GM23338 (cell line): ENCODE data around the gene FGGY. TPM values are rescaled to one million over a fixed set of nuclear protein-coding genes. Genes with fewer than 3 reads are reported as not detected.

ENCODE experiments used
- ATAC-seq: fragments of 200-7000 bp; cut with Tn5 transposase; 3 replicates; pipeline ENCODE4 v1.9.1; 2020
- DNase-seq: peaks from one replicate; pipeline ENCODE4 v3.0.0-alpha.2; 2015; ENCODE audit warnings: low spot score
- H2AFZ ChIP-seq: fragments of 200-600 bp; sonication (generic); 2 replicates; pipeline ENCODE4 v1.8.0; 2016; ENCODE audit warnings: antibody characterized with exemption, mild to moderate bottlenecking, moderate library complexity
- H3F3A ChIP-seq: fragments of 200-600 bp; sonication (generic); replicated peaks from 2 replicates; pipeline ENCODE4 v1.8.0; 2017; ENCODE audit warnings: antibody characterized with exemption, mixed run types, low read depth
- H3K27ac ChIP-seq: fragments of 200-600 bp; sonication (generic); 2 replicates; pipeline ENCODE4 v1.6.1; 2016; ENCODE audit warnings: low read depth
- H3K27me3 ChIP-seq: fragments of 200-600 bp; sonication (generic); 2 replicates; pipeline ENCODE4 v1.8.0; 2016; ENCODE audit warnings: mild to moderate bottlenecking, mixed run types, moderate library complexity; ENCODE audit not compliant: insufficient read depth
- H3K36me3 ChIP-seq: fragments of 200-600 bp; sonication (generic); 2 replicates; pipeline ENCODE4 v1.8.0; 2016; ENCODE audit warnings: mild to moderate bottlenecking; ENCODE audit not compliant: insufficient read depth
- H3K4me1 ChIP-seq: fragments of 200-600 bp; sonication (generic); 2 replicates; pipeline ENCODE4 v1.8.0; 2016; ENCODE audit warnings: mild to moderate bottlenecking, moderate library complexity; ENCODE audit not compliant: insufficient read depth
- H3K4me2 ChIP-seq: fragments of 200-600 bp; sonication (generic); 2 replicates; pipeline ENCODE4 v1.7.1; 2017; ENCODE audit warnings: mixed run types
- H3K4me3 ChIP-seq: fragments of 200-600 bp; sonication (generic); 2 replicates; pipeline ENCODE4 v1.6.1; 2016; ENCODE audit warnings: mixed run types
- H3K79me2 ChIP-seq: fragments of 200-600 bp; sonication (generic); replicated peaks from 2 replicates; pipeline ENCODE4 v1.8.0; 2017; ENCODE audit warnings: mild to moderate bottlenecking; ENCODE audit not compliant: insufficient read depth
- H3K9me2 ChIP-seq: fragments of 200-600 bp; sonication (generic); 2 replicates; pipeline ENCODE4 v1.8.0; 2017; ENCODE audit not compliant: insufficient read depth
- H4K20me1 ChIP-seq: fragments of 200-600 bp; sonication (generic); replicated peaks from 2 replicates; pipeline ENCODE4 v1.8.0; 2017; ENCODE audit warnings: mild to moderate bottlenecking; ENCODE audit not compliant: insufficient read depth
- H3K27ac Mint-ChIP-seq: 2 replicates; pipeline ENCODE4 v1.8.0; 2020; ENCODE audit warnings: inconsistent platforms, mild to moderate bottlenecking, moderate library complexity, mixed read lengths
- H3K27me3 Mint-ChIP-seq: 3 replicates; pipeline ENCODE4 v1.8.0; 2022; ENCODE audit warnings: low read depth, mild to moderate bottlenecking, moderate library complexity, mixed read lengths, inconsistent platforms; ENCODE audit not compliant: insufficient read depth, poor library complexity
- H3K36me3 Mint-ChIP-seq: 3 replicates; pipeline ENCODE4 v1.8.0; 2021; ENCODE audit warnings: low read depth, mild to moderate bottlenecking, inconsistent platforms, moderate library complexity, mixed read lengths
- H3K4me1 Mint-ChIP-seq: 3 replicates; pipeline ENCODE4 v1.8.0; 2020; ENCODE audit warnings: mild to moderate bottlenecking, inconsistent platforms, mixed read lengths
- H3K4me3 Mint-ChIP-seq: 3 replicates; pipeline ENCODE4 v1.8.0; 2021; ENCODE audit warnings: moderate library complexity, mild to moderate bottlenecking, inconsistent platforms, mixed read lengths
- H3K9me3 Mint-ChIP-seq: 3 replicates; pipeline ENCODE4 v1.8.0; 2020; ENCODE audit warnings: moderate library complexity, mild to moderate bottlenecking, inconsistent platforms, mixed read lengths
- CREB1 ChIP-seq: fragments of 250-450 bp; sonication (Bioruptor Pico); IDR thresholded peaks from 2 replicates; pipeline ENCODE4 v1.5.0; 2020; ENCODE audit warnings: low read depth, mild to moderate bottlenecking, moderate library complexity
- EZH2 ChIP-seq: fragments of 200-600 bp; sonication (generic); IDR thresholded peaks from one replicate; pipeline ENCODE4 v1.8.0; 2017; ENCODE audit warnings: antibody characterized with exemption, mild to moderate bottlenecking, low read depth; ENCODE audit not compliant: unreplicated experiment
- EZH2phosphoT487 ChIP-seq: fragments of 200-600 bp; sonication (generic); IDR thresholded peaks from one replicate; pipeline ENCODE4 v1.8.1; 2018; ENCODE audit warnings: antibody characterized with exemption; ENCODE audit not compliant: unreplicated experiment
- JUNB ChIP-seq: IDR thresholded peaks from one replicate; pipeline ENCODE4 v1.6.1; 2016; ENCODE audit warnings: antibody characterized with exemption; ENCODE audit not compliant: unreplicated experiment
- NANOG ChIP-seq: IDR thresholded peaks from 2 replicates; pipeline ENCODE4 v1.6.1; 2016; ENCODE audit warnings: antibody characterized with exemption, borderline replicate concordance
- POLR2AphosphoS5 ChIP-seq: IDR thresholded peaks from 2 replicates; pipeline ENCODE4 v1.6.1; 2016; ENCODE audit warnings: antibody characterized with exemption, low read depth
- STAT1 ChIP-seq: IDR thresholded peaks from one replicate; pipeline ENCODE4 v1.6.1; 2016; ENCODE audit warnings: antibody characterized with exemption; ENCODE audit not compliant: unreplicated experiment
- ZNF114 ChIP-seq: fragments of 250-450 bp; sonication (Bioruptor Pico); IDR thresholded peaks from 2 replicates; pipeline ENCODE4 v1.5.0; 2020; ENCODE audit warnings: mild to moderate bottlenecking, moderate library complexity
- ZNF331 ChIP-seq: fragments of 250-450 bp; sonication (Bioruptor Pico); IDR thresholded peaks from 2 replicates; pipeline ENCODE4 v1.5.0; 2020; ENCODE audit warnings: low read depth, mild to moderate bottlenecking, moderate library complexity
- polyA plus RNA-seq: library from polyadenylated mRNA; unstranded; fragments of >200 nt; fragmentation: Nextera tagmentation; extraction: Ambion mirVana; gene quantifications from 2 replicates; pipeline ENCODE4 v1.2.1, GENCODE V29; 2016
- total RNA-seq: library from RNA; depleted of rRNA; stranded (reverse); fragments of >200 nt; shearing (Covaris generic); gene quantifications from 2 replicates; pipeline ENCODE4 v1.2.3, GENCODE V29; 2014
- TF ChIP-seq, protein P1 (sequence below): IDR thresholded peaks from one replicate; pipeline ENCODE4 v1.6.1; 2018; ENCODE audit warnings: antibody characterized with exemption; ENCODE audit not compliant: unreplicated experiment
- TF ChIP-seq, protein P2 (sequence below): IDR thresholded peaks from 2 replicates; pipeline ENCODE4 v1.6.1; 2016; ENCODE audit warnings: antibody characterized with exemption
- TF ChIP-seq, protein P3 (sequence below): fragments of 250-450 bp; sonication (Bioruptor Pico); IDR thresholded peaks from 2 replicates; pipeline ENCODE4 v1.5.0; 2020; ENCODE audit warnings: mild to moderate bottlenecking, moderate library complexity
- TF ChIP-seq, protein P4 (sequence below), 2 experiments: fragments of 200-600 bp in 1 of 2; sonication (generic) in 1 of 2; conservative IDR thresholded peaks; 2 replicates each; pipeline versions ENCODE4 v1.5.1 to v1.6.1; 2016 to 2017; ENCODE audit warnings: antibody characterized with exemption in 2 of 2, low read depth in 2 of 2, mild to moderate bottlenecking in 2 of 2, moderate library complexity in 1 of 2

FGGY gene
- total and polyA plus RNA-seq, 2 experiments from 2014 or later: 10.9 to 21.4 TPM

DNA sequence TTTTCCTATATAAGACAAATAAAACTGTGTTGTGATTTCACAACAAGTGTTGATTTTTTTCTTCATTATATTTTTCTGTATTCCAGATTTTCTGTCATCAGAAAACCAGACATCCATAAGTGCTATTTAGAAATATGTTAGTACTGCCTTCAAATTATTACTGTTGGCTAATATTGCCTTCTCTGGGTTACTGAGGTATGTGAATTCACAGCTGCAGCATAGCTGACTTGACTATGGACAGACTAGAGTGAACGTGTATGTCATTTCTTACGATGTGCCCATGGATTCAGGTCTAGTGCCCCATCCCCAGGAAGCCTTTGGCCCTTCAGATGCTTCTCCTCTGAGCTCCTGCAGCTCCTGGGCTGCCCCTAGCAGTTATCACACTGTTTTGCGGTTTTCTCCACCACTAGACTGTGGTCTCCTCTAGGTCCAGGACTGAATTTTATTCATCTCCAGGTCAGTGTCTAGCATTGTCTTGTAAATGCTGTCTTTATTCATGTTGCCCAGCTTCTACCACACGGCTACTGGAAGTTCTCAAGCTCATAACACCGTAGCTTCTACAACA is 118.5 kb downstream of the FGGY start:
- Histone ChIP-seq H3K4me2 (no peak overlapping the region), H3K27me3 (no peaks in the 10 kb centered on the region), H3K4me1 (peaks cover 11% of the 10 kb centered on the region), H4K20me1 (no peaks in the 10 kb centered on the region), H3F3A (no peaks in the 10 kb centered on the region), H2AFZ (no peak overlapping the region), H3K9me2 (peaks cover 7% of the 10 kb centered on the region; the same call in 1 of the 2 replicates), H3K27ac (no peak overlapping the region), H3K79me2 (no peaks in the 10 kb centered on the region), H3K36me3 (no peaks in the 10 kb centered on the region), H3K4me3 (no peak overlapping the region)
- H3K4me3 Mint-ChIP-seq: no peak overlapping the region
- H3K4me1 Mint-ChIP-seq: peaks cover 18% of the 10 kb centered on the region
- H3K9me3 Mint-ChIP-seq: no peaks in the 10 kb centered on the region
- DNase-seq (no peak), ATAC-seq (no peak)
- H3K36me3 Mint-ChIP-seq: no peaks in the 10 kb centered on the region
- TF ChIP-seq STAT1: no peak
- TF ChIP-seq CREB1: no peak
- TF ChIP-seq EZH2: no peak
- TF ChIP-seq, protein P1, sequence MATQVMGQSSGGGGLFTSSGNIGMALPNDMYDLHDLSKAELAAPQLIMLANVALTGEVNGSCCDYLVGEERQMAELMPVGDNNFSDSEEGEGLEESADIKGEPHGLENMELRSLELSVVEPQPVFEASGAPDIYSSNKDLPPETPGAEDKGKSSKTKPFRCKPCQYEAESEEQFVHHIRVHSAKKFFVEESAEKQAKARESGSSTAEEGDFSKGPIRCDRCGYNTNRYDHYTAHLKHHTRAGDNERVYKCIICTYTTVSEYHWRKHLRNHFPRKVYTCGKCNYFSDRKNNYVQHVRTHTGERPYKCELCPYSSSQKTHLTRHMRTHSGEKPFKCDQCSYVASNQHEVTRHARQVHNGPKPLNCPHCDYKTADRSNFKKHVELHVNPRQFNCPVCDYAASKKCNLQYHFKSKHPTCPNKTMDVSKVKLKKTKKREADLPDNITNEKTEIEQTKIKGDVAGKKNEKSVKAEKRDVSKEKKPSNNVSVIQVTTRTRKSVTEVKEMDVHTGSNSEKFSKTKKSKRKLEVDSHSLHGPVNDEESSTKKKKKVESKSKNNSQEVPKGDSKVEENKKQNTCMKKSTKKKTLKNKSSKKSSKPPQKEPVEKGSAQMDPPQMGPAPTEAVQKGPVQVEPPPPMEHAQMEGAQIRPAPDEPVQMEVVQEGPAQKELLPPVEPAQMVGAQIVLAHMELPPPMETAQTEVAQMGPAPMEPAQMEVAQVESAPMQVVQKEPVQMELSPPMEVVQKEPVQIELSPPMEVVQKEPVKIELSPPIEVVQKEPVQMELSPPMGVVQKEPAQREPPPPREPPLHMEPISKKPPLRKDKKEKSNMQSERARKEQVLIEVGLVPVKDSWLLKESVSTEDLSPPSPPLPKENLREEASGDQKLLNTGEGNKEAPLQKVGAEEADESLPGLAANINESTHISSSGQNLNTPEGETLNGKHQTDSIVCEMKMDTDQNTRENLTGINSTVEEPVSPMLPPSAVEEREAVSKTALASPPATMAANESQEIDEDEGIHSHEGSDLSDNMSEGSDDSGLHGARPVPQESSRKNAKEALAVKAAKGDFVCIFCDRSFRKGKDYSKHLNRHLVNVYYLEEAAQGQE: no peak
- no peak for TF ChIP-seq ZNF331
- no peak for TF ChIP-seq ZNF114 (CRISPR knock-in tag)
- TF ChIP-seq NANOG: no peak
- TF ChIP-seq, protein P2, sequence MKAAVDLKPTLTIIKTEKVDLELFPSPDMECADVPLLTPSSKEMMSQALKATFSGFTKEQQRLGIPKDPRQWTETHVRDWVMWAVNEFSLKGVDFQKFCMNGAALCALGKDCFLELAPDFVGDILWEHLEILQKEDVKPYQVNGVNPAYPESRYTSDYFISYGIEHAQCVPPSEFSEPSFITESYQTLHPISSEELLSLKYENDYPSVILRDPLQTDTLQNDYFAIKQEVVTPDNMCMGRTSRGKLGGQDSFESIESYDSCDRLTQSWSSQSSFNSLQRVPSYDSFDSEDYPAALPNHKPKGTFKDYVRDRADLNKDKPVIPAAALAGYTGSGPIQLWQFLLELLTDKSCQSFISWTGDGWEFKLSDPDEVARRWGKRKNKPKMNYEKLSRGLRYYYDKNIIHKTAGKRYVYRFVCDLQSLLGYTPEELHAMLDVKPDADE: no peak
- TF ChIP-seq POLR2AphosphoS5: no peak
- no peak for TF ChIP-seq EZH2phosphoT487
- TF ChIP-seq, protein P3, sequence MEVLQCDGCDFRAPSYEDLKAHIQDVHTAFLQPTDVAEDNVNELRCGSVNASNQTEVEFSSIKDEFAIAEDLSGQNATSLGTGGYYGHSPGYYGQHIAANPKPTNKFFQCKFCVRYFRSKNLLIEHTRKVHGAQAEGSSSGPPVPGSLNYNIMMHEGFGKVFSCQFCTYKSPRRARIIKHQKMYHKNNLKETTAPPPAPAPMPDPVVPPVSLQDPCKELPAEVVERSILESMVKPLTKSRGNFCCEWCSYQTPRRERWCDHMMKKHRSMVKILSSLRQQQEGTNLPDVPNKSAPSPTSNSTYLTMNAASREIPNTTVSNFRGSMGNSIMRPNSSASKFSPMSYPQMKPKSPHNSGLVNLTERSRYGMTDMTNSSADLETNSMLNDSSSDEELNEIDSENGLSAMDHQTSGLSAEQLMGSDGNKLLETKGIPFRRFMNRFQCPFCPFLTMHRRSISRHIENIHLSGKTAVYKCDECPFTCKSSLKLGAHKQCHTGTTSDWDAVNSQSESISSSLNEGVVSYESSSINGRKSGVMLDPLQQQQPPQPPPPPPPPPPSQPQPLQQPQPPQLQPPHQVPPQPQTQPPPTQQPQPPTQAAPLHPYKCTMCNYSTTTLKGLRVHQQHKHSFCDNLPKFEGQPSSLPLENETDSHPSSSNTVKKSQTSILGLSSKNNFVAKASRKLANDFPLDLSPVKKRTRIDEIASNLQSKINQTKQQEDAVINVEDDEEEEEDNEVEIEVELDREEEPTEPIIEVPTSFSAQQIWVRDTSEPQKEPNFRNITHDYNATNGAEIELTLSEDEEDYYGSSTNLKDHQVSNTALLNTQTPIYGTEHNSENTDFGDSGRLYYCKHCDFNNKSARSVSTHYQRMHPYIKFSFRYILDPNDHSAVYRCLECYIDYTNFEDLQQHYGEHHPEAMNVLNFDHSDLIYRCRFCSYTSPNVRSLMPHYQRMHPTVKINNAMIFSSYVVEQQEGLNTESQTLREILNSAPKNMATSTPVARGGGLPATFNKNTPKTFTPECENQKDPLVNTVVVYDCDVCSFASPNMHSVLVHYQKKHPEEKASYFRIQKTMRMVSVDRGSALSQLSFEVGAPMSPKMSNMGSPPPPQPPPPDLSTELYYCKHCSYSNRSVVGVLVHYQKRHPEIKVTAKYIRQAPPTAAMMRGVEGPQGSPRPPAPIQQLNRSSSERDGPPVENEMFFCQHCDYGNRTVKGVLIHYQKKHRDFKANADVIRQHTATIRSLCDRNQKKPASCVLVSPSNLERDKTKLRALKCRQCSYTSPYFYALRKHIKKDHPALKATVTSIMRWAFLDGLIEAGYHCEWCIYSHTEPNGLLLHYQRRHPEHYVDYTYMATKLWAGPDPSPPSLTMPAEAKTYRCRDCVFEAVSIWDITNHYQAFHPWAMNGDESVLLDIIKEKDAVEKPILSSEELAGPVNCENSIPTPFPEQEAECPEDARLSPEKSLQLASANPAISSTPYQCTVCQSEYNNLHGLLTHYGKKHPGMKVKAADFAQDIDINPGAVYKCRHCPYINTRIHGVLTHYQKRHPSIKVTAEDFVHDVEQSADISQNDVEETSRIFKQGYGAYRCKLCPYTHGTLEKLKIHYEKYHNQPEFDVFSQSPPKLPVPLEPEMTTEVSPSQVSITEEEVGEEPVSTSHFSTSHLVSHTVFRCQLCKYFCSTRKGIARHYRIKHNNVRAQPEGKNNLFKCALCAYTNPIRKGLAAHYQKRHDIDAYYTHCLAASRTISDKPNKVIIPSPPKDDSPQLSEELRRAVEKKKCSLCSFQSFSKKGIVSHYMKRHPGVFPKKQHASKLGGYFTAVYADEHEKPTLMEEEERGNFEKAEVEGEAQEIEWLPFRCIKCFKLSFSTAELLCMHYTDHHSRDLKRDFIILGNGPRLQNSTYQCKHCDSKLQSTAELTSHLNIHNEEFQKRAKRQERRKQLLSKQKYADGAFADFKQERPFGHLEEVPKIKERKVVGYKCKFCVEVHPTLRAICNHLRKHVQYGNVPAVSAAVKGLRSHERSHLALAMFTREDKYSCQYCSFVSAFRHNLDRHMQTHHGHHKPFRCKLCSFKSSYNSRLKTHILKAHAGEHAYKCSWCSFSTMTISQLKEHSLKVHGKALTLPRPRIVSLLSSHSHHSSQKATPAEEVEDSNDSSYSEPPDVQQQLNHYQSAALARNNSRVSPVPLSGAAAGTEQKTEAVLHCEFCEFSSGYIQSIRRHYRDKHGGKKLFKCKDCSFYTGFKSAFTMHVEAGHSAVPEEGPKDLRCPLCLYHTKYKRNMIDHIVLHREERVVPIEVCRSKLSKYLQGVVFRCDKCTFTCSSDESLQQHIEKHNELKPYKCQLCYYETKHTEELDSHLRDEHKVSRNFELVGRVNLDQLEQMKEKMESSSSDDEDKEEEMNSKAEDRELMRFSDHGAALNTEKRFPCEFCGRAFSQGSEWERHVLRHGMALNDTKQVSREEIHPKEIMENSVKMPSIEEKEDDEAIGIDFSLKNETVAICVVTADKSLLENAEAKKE: no peak
- TF ChIP-seq JUNB: no peak
- TF ChIP-seq, protein P4, sequence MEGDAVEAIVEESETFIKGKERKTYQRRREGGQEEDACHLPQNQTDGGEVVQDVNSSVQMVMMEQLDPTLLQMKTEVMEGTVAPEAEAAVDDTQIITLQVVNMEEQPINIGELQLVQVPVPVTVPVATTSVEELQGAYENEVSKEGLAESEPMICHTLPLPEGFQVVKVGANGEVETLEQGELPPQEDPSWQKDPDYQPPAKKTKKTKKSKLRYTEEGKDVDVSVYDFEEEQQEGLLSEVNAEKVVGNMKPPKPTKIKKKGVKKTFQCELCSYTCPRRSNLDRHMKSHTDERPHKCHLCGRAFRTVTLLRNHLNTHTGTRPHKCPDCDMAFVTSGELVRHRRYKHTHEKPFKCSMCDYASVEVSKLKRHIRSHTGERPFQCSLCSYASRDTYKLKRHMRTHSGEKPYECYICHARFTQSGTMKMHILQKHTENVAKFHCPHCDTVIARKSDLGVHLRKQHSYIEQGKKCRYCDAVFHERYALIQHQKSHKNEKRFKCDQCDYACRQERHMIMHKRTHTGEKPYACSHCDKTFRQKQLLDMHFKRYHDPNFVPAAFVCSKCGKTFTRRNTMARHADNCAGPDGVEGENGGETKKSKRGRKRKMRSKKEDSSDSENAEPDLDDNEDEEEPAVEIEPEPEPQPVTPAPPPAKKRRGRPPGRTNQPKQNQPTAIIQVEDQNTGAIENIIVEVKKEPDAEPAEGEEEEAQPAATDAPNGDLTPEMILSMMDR (conservative IDR thresholded peaks at IDR 0.05; ENCODE audit: low read depth in 2 of 2): no peak
- no peak overlapping the region for H3K27ac Mint-ChIP-seq
- H3K27me3 Mint-ChIP-seq: no peaks in the 10 kb centered on the region
